22Rv1 (cell line): ENCODE data around the gene BST1.

Source experiments
- ZFX ChIP-seq: fragments of 450-650 bp; IDR thresholded peaks from 2 replicates; pipeline ENCODE4 v1.6.1; 2017; ENCODE audit warnings: antibody characterized with exemption, borderline replicate concordance
- TF ChIP-seq, protein P1 (sequence below): fragments of 450-650 bp; IDR thresholded peaks from 2 replicates; pipeline ENCODE4 v1.5.1; 2017; ENCODE audit warnings: mild to moderate bottlenecking

GRCh38 chr4:15657366-15657765 lies 45.5 kb upstream of the BST1 start:
- TF ChIP-seq, protein P1, sequence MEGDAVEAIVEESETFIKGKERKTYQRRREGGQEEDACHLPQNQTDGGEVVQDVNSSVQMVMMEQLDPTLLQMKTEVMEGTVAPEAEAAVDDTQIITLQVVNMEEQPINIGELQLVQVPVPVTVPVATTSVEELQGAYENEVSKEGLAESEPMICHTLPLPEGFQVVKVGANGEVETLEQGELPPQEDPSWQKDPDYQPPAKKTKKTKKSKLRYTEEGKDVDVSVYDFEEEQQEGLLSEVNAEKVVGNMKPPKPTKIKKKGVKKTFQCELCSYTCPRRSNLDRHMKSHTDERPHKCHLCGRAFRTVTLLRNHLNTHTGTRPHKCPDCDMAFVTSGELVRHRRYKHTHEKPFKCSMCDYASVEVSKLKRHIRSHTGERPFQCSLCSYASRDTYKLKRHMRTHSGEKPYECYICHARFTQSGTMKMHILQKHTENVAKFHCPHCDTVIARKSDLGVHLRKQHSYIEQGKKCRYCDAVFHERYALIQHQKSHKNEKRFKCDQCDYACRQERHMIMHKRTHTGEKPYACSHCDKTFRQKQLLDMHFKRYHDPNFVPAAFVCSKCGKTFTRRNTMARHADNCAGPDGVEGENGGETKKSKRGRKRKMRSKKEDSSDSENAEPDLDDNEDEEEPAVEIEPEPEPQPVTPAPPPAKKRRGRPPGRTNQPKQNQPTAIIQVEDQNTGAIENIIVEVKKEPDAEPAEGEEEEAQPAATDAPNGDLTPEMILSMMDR, result no peak
- no peak for TF ChIP-seq ZFX
